Mucosa of rectum (tissue), 2 donors: ENCODE data around the gene MAN1A1.

ENCODE experiments used
- H3K27ac ChIP-seq, 2 donors: one replicate each; pipeline ENCODE4 v1.7.0; 2013; ENCODE audit warnings: inconsistent platforms in 2 of 2, low read depth in 2 of 2, low read length in 2 of 2
- H3K27me3 ChIP-seq, 2 donors: one replicate each; pipeline ENCODE4 v1.7.0; 2013; ENCODE audit warnings: low read length in 2 of 2; ENCODE audit not compliant: control insufficient read depth in 2 of 2, insufficient read depth in 2 of 2
- H3K36me3 ChIP-seq, 2 donors: one replicate each; pipeline ENCODE4 v1.7.0; 2013; ENCODE audit warnings: low read length in 2 of 2; ENCODE audit not compliant: control insufficient read depth in 2 of 2, insufficient read depth in 2 of 2
- H3K4me1 ChIP-seq, 2 donors: one replicate each; pipeline ENCODE4 v1.7.0; 2013; ENCODE audit warnings: low read length in 2 of 2, mild to moderate bottlenecking in 1 of 2; ENCODE audit not compliant: control insufficient read depth in 2 of 2, insufficient read depth in 2 of 2
- H3K4me3 ChIP-seq, 2 donors: one replicate each; pipeline ENCODE4 v1.7.0; 2013; ENCODE audit warnings: low read length in 2 of 2
- H3K9ac ChIP-seq, 2 donors: one replicate each; pipeline ENCODE4 v1.7.0; 2013; ENCODE audit warnings: low read length in 2 of 2, low read depth in 1 of 2, mild to moderate bottlenecking in 1 of 2
- H3K9me3 ChIP-seq, 2 donors: one replicate each; pipeline ENCODE4 v1.7.0; 2013; ENCODE audit warnings: low read length in 2 of 2; ENCODE audit not compliant: control insufficient read depth in 2 of 2
- donor health status: healthy.
- donor health status: Normal muscosa, but diverticular disease.

MAN1A1 gene

GRCh38 chr6:119142637-119143036 lies 206.9 kb downstream of the MAN1A1 start:
- Histone ChIP-seq H3K27ac (no peak overlapping the region), H3K36me3 (no peaks in the 10 kb centered on the region), H3K9ac (no peak overlapping the region), H3K4me1 (peaks cover 2 to 16% of the 10 kb centered on the region in 2 donors), H3K4me3 (no peak overlapping the region), H3K27me3 (no peaks in the 10 kb centered on the region), H3K9me3 (no peaks in the 10 kb centered on the region)

- Histone ChIP-seq H3K4me1 (peaks cover 0 to 13% of the 10 kb centered on the region in 2 donors), H3K9ac (no peak overlapping the region), H3K27ac (no peak overlapping the region), H3K9me3 (no peaks in the 10 kb centered on the region), H3K27me3 (no peaks in the 10 kb centered on the region), H3K36me3 (no peaks in the 10 kb centered on the region), H3K4me3 (no peak overlapping the region)
Observed at GRCh38 chr6:119142041-119142440, 207.5 kb downstream of the MAN1A1 start.

DNA sequence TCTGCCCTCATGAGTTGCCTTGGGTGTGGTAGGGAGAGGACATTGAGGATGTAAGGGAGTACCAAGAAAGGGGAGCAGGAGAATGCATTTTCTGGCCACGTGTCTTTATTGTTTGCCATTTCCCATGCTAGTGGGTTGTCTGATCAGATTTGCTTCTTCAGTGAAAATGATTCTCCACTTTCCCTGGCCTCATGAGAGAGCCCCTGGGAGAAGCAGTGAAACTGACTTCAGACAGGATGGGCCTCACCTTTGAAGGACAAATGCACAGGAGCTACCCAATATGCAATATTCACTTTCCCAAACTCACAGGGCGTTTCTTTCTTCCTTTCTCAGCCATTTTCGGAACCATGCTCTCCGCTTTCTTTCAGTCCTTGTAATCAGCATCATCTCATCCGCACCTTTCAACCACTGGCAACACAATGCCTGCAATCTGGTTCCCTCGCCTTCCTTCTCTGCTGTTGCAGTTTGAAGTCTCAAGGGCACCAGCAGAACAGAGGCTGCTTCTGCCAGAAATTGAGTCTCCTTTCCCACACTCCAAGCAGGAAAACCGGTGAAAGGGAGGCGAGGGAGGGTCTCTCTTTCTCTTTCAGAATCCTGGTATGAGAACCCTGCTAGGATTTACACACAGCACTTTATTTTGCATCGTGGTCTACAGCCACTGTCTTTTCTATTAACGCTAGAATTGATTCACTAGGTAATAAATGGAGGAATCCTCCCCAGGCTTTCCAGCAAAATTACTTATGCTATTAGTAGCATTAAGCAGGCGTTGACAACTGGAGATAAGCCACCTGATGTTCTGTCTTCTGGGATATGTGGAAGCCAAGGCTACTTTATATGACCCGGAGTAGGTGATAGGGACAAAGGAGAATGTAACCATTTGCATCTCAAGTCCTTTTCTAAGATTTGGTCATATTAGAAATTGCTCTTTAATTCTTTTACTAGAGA lies 209.1 kb downstream of the MAN1A1 start:
- H3K4me3 ChIP-seq = no peak overlapping the region
- H3K27ac ChIP-seq = no peak overlapping the region
- no peaks in the 10 kb centered on the region for H3K9me3 ChIP-seq
- no peaks in the 10 kb centered on the region for H3K27me3 ChIP-seq
- peaks cover 0 to 9% of the 10 kb centered on the region in 2 donors for H3K4me1 ChIP-seq
- H3K9ac ChIP-seq = no peak overlapping the region
- no peaks in the 10 kb centered on the region for H3K36me3 ChIP-seq

DNA sequence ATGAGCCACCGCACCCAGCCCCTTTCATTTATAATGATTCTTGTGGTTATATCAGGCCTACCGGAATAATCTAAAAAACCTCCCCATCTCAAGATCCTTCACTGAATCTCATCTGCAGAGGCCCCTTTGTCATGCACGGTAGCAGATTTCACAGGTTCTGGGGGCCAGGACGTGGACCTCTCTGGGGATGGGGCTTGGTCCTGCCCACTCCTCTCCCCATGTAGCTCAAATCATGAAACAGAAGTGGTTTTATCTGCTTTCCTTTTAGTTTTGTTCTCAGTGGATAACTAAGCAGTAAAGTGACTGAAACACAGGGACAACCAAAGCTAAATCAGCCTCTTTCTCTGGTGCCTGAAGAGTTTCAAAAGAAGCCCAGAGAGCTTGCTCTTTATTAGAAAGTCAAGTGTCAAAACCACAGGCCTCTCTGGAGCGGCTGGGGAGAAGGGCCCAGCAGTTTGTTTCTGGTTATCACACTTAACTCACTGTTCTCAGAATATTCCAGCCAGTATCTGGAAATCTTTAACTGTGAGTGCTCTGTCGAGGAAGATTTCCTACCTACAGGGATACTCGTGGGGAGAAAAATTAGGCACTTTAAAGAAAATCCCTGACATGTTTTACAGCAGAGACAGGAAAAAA lies 210.5 kb downstream of the MAN1A1 start:
- Histone ChIP-seq H3K9me3 (no peaks in the 10 kb centered on the region), H3K36me3 (no peaks in the 10 kb centered on the region), H3K27ac (no peak overlapping the region), H3K27me3 (no peaks in the 10 kb centered on the region), H3K9ac (no peak overlapping the region), H3K4me1 (no peaks in the 10 kb centered on the region), H3K4me3 (no peak overlapping the region)

DNA sequence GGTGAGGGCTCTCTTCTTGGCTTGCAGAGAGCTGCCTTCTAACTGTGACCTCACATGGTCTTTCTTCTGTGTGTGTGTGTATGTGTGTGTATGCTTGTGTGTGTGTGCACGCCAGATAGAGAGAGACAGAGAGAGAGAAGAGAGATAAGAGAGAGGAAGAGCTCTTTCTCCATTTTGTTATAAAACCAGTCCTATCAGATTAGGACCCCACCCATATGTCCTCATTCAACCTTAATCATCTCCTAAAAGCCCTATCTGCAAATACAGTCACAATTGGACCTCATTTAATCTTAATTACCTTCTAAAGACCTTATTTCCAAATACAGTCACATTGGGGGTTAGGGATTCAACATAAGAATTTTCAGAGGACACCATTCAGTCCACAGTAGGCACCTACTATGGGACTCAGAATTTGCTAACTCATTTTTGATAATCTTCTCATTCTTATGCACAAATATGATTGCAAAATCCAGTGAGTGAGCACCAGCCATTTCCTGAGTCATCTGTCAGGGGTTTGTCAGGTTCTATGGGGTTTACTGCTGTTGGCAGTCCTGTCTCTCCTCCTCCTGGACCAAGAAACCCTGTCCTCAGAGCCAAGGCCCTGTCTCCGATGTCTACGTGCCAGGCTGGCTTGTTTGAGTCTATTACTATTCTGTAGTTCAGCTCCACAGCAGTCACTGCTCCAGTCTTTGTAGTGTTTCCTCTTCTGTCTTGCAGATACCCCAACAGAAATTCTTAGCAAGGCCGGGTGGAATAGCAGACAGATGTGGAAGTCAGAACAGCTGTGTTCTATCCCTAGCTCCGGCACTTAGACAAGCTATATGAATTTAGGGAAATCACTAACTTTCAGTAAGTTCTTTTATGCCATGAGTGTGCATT lies 212.1 kb downstream of the MAN1A1 start:
- Histone ChIP-seq H3K27ac (no peak overlapping the region), H3K9ac (no peak overlapping the region), H3K9me3 (no peaks in the 10 kb centered on the region), H3K27me3 (no peaks in the 10 kb centered on the region), H3K4me3 (no peak overlapping the region), H3K4me1 (no peaks in the 10 kb centered on the region), H3K36me3 (no peaks in the 10 kb centered on the region)

DNA sequence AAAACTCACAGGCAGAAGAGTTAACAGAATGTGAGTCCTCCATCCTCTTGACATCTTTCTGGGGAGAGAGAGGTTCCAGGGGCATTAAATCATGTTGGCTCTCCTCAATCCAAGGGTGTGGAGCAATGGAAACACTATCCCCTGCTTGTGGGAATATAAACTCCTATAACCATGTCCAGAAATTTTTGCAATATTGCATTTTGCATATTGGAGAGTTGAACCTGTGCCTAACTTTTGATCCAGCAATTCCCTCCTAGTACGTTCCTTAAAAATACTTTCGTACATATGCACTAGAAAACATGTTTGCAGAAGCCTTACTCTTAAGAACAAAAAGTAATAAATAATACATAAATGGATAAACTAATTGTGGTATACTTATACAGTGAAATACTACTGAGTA lies 214.8 kb downstream of the MAN1A1 start:
- no peaks in the 10 kb centered on the region for H3K27me3 ChIP-seq
- no peak overlapping the region for H3K27ac ChIP-seq
- H3K9me3 ChIP-seq = no peaks in the 10 kb centered on the region
- no peaks in the 10 kb centered on the region for H3K36me3 ChIP-seq
- H3K9ac ChIP-seq = no peak overlapping the region
- no peak overlapping the region for H3K4me3 ChIP-seq
- peaks cover 2 to 6% of the 10 kb centered on the region in 2 donors for H3K4me1 ChIP-seq

GRCh38 chr6:119133400-119133799 lies 216.2 kb downstream of the MAN1A1 start:
- Histone ChIP-seq H3K27me3 (no peaks in the 10 kb centered on the region), H3K9ac (no peak overlapping the region), H3K4me1 (peaks cover 4 to 9% of the 10 kb centered on the region in 2 donors), H3K36me3 (no peaks in the 10 kb centered on the region), H3K27ac (no peak overlapping the region), H3K9me3 (no peaks in the 10 kb centered on the region), H3K4me3 (no peak overlapping the region)

- H3K36me3 ChIP-seq = no peaks in the 10 kb centered on the region
- H3K27me3 ChIP-seq = no peaks in the 10 kb centered on the region
- H3K9me3 ChIP-seq = no peaks in the 10 kb centered on the region
- no peak overlapping the region for H3K9ac ChIP-seq
- no peak overlapping the region for H3K4me3 ChIP-seq
- peaks cover 4 to 9% of the 10 kb centered on the region in 2 donors for H3K4me1 ChIP-seq
- no peak overlapping the region for H3K27ac ChIP-seq
Observed at GRCh38 chr6:119132261-119132981, 217.1 kb downstream of the MAN1A1 start.

DNA sequence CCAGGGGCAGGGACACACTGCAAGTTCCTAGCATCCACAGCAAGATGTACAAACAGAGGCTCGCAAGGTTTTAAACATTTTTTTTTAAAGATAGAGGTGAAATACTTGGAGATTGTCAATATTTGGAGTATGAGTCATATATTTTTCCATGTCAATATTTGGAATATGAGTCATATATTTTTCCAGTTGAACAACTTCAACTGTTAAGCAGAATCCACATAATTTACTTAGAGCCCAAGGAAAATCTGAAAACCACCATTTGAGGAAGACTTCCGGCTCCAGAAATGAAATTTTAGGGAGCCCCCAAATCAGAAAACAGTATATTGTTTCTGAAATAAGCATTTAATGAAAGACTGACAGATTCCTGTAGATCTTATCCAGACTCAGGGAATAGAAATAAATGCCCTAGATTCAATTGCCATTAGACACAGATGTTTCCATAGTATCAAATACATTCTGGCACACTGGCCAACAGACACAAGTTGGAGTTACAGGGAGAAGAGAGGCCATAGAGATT lies 219.5 kb downstream of the MAN1A1 start:
- H3K27ac ChIP-seq = no peak overlapping the region
- no peak overlapping the region for H3K9ac ChIP-seq
- H3K9me3 ChIP-seq = no peaks in the 10 kb centered on the region

More for the DNA sequence above, 219.5 kb downstream of the MAN1A1 start:
- Histone ChIP-seq H3K4me3 (no peak overlapping the region), H3K27me3 (no peaks in the 10 kb centered on the region), H3K36me3 (no peaks in the 10 kb centered on the region), H3K4me1 (peaks cover 4 to 9% of the 10 kb centered on the region in 2 donors)
